Stimulated activated CD8-positive, alpha-beta memory T cell treated with anti-CD3 and anti-CD28 coated beads, Interleukin-15, amount 100 ng/mL, for 48 hours (primary cell): Measurements from ENCODE around the gene KIAA1549.

Experiments
- DNase-seq, 2 donors: peaks; one replicate each; pipeline ENCODE4 v3.0.0-alpha.2; 2020; ENCODE audit warnings: low read depth in 2 of 2

Gene KIAA1549

DNA sequence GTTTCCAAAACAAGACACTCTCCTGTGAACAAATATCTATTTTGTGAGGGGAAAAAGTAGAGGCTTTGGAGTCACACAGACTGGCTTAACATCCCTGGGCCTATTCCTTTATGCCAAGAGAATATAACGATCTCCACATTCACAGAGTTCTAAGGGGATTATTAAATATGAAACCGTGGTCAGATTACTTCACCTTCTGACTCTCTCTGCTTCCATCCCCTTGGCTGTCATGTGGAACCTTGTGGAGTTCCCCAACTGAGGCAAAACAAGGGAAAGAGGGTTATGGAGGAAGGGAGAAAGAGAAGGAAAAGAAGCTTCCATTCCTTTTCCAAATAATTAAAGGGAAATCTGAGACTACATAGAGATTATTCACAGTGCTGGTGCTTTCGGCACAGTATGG is 127.7 kb downstream of the KIAA1549 start:
- DNase-seq = no peak

DNA sequence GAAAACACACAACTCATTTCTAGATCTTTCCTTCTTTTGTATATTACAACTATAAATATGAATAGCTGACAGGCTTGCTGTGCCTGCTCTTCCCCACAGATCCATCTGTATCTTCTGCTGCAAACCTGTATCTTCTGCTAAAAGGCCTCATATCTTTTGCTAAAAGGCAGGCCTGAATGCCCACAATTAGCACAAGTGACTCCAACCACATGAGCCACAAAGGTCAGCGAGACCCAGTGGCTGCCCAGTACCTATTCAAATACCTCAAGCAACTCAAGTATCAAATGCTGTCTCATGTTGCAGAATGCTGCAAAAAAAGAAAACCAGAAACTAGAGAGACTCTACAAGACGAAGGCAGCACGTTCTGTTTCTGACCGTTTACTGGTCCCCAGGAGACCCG is 128.7 kb downstream of the KIAA1549 start:
- DNase-seq = no peak

DNA sequence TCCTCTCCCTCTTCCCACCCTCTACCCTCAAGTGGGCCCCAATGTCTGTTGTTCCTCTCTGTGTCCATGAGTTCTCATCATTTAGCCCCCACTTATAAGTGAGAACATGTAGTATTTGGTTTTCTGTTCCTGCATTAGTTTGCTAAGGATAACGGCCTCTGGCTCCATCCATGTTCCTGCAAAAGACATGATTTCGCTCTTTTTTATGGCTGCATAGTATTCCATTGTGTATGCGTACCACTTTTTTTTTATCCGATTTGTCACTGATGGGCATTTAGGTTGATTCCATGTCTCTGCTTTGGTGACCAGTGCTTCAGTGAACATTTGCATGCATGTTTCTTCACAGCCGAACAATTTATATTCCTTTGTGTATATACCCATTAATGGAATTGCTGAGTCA is 131.5 kb downstream of the KIAA1549 start:
- no peak for DNase-seq

DNA sequence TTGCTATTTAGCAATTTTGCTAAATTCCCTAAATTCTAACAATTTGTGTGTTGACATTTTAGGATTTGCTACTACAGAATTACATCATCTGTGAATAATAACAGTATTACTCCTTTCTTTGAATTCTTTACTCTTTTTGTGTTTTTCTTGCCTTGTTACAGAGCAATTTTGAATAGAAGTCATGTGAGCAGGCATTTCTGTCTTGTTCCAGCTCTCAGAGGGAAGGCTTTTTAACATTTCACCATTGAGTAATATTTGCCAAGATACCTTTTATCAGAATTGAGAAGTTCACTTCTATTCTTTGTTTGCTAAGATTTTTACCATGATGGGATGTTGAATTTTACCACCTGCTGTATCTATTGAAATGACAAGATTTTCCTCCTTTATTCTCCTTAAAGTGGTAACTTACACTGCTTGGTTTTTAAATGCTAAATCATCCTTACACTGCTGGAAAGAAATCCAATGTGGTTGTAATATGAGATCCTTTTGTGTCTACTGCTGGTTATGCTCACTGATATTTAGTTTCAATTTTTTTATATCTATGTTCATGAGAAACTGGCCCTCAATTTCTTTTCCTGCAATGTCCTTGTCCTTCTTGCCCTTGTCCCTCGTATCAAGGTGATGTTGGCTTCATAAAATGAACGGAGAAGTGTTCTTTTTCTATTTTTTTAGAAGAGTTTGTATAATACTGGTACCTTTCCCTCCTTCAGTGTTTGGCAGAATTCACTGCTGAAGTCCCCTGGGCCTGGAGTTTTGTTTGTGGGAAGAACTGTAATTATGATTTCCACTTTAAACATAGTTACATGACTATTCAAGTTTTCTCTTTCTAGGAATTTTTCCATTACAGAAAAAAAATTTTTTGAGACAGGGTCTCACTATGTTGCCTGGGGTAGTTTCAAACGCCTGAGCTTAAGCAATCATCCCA is 132.9 kb downstream of the KIAA1549 start:
- no peak for DNase-seq

DNA sequence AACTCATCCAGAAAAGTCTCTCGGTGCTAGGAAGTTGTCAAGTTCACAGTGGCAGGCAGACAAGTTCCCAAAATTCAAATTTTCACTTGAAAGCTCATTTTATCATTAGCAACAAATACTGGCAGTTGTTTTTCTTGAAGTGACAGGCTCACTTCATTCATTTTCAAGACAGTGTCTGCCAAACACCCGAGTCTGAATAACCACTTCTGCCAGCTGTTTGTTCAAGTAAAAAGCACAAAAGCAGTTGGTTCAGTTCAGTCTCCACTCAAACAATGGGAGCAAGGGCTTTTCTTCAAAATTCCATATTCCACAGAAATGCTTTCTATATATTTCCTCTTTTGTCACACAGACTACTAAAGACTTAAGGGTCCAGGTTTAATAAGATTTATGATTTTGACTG is 135.5 kb downstream of the KIAA1549 start:
- no peak for DNase-seq

DNA sequence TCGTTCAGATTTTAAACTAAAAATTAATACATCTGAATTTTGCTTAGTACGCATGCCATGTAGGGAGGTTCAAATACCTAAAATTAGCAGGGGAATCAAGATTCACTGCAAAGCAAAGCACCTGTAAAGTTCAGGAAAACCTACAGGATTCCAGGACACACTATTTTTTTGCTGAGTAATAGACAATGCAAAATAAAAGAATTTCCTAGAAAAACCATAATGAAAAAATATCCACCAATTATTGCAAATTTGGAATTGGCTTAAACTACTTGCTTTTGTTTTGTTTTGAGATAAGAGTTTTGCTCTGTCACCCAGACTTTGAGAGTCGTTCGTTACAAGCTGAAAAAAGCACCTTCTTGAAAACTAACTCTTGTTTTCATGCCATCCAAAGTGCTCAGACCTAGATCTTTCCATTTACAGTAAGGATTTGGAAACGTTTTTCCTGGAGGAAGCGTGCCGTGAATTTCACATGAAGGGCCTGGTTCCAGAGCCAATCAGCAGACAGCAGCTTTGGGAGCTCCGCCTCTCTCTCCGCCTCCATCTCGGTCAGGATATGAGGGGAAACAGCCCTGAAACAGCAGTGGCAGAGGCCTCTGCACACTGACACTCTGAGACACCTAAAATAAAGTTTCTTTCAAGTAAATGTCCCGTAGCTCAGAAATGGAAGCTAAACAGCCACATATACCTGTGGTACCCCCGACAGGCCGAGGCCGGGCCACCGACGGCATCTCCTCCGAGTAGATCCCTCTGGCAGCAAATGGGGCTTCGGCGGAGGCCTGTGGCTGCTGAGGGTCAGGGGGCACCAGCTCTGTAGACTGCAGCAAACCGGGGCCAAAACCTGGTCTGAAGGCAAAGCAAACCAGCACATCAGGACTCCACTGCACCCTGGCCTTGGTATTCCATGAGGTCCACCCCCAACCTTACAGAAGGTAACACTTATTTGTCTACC is 137.3 kb downstream of the KIAA1549 start:
- no peak for DNase-seq

DNA sequence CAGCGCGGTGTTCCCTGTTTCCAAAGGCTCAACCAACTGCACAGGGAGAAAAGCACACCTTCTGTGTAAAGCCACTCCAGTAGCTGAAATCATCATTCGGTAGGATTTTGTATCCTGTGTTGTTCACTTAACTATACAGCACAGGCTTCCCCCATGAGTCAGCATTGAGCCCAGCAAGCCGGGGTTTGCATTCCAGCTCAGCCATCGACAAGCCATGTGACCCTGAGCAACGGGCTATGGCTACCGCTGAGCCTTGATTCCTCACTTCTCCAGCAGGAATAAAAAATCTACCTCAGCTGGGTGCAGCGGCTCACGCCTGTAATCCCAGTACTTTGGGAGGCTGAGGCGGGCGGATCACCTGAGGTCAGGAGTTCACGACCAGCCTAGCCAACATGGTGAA is 139.1 kb downstream of the KIAA1549 start:
- no peak for DNase-seq

DNA sequence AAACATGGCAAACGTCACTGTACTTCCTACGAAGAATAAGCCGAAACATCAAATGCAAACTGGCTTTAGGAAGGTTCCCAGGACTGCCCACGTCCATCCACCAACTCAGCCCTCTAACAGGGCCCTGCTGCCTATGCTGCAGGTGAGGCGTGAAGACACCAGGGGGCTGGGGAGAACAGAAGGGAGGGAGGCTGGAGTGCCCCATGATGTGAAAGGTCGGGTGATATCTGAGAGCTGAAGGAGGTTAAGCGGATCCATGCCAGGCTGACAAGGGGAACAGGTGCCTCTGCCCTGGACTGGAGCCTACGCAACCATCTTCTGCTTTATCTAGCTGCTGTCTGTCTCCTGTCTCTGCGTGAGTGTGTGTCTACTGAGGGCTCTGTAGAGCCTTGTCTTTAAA is 143.0 kb downstream of the KIAA1549 start:
- no peak for DNase-seq

DNA sequence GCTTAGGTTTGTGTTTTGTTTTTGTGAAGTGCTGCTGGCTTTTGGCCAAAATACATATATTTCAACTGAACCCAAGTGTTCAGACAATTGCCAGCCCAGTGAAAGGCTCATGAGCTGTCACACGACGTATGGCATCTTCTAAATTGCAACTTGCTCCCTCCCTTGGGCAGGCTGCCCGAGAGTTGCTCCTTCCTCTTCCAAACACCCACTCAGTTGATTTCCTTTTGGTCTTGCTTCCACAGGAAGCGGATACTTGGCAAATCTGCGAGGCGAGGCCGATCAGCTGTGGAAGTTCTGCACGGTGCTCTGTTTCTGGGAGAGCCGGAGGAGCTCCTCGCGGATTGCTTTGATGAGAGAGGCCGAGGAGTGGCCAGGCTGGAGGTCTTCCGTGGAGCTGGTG is 143.6 kb downstream of the KIAA1549 start:
- no peak for DNase-seq

DNA sequence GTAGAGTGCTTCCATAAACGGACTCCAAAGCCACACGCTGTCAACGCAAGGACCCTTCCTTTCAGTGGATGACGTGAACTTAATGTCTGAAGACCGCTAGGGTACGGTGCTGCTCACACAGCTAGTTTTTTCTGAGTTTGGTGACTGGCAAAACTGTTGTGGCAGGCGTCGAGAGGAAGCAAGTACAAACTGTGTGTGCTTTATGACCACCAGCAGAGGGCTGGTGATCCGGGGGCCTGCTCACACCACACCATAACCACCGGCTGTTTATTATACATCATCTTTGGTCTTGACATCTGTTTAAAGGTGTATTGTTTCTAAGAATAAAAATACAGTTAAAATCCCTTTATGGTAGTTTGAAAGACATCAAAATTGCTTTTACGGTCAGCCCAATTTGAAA is 146.1 kb downstream of the KIAA1549 start:
- no peak for DNase-seq

DNA sequence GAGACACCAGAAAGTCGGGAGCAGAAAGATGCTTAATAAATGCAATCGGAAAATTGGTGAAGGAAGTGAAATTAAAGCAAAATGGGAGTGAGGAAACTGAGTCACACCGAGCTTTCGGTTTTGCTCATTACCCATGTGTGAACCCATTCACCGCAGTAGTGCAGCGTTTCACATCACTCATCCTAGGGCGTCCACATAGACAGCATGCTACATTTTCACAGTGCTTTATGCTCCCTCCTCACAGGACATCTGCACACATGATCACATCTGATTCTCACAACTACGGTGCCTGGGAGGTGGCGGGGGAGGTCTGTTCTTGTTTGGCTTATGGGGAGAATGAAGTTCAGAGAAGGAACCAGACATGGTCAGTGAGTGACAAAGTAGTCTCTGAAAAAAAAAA is 146.6 kb downstream of the KIAA1549 start:
- peak in 1 of 2 donors; percentile 2 for DNase-seq

DNA sequence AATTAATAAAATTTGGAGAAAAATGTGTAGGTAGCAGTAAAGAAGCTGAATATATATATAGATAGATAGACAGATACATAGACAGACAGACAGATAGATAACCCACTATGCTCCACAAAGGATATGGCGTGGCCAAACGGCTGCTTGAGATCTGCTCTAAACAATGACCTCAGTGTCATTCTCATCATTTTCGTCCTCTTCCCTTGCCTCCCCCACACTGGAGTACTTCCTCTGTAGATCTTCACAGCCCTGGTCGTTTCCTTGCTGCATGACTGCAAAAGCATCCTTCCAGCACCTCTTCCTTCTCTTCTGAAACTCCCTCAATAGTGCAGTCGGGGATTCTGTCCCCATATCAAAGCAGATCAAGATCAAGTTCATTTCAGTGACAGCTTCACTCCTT is 147.6 kb downstream of the KIAA1549 start:
- DNase-seq = no peak

DNA sequence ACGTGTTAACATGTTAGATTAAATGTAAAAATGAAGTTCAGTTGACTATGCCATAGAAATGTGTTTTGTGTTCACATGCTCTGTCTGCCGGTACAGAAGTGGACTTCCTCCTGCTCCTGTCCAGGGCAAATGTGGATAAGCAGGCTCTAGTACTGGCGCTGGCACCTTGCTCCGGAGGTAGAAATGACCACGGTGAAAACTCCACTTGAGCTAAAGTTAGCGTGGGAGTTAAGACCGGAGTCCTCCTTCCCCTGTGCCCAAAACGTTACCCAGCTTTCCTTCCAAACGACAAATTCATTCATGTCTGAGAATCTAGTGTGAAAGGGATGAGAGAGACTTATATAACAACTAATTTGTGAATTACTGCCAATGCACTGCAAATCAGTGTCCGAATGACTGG is 148.2 kb downstream of the KIAA1549 start:
- DNase-seq = no peak

DNA sequence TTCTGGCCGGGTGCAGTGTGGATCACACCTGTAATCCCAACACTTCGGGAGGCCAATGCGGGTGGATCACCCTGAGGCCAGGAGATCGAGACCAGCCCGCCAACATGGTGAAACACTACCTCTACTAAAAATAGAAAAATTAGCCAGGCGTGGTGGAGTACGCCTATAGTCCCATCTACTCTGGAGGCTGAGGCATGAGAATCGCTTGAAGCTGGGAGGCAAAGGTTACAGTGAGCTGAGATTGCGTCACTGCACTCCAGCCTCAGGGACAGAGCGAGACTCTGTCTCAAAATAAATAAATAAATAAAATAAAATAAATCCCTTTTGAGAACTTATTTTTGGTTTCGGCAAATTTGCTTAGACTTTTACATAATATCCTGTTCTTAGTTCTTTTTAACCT is 151.9 kb downstream of the KIAA1549 start:
- no peak for DNase-seq

DNA sequence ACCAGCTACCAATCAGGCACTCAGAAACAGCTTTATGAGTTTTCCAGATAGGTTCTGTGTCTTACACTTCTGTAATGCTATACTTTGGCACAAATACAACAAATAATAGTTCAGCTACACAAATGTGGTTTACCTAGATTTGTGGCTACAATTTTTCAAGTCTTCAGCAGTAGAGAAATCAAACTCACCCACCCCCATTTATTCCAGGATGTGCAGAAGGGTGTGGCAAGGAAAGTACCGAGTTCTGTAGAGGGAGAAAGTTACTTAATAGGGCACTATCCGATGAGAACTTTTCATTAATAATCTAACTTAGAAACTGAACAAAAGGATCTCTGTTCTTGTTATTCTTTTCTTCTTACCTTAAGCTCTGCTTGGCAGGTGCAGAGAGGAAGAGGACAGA is 152.9 kb downstream of the KIAA1549 start:
- no peak for DNase-seq

DNA sequence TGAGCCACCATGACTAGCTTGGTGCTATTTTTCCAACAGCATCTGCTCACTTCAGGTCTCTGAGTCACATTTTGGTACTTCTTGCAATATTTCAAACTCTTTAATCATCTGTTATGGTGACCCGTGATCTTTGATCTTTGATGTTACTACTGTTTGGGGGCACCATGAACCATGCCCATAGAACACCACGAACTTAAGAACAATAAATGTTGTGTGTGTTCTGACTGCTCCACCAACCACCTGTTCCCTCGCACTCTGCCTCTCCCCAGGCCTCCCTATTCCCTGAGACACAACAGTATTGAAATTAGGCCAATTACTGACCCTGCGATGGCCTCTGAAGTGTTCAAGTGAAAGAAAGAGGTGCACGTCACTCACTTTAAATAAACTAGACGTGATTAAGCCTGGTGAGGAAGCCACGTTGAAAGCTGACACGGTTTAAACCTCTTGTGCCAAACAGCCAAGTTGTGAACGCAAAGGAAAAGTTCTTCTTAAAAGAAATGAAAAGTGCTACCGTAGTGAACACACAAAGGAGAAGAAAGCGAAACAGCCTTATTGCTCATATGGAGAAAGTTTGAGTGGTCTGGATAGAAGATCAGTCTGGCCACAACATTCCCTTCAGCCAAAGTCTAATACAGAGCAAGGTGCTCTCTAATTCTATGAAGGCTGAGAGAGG is 156.0 kb downstream of the KIAA1549 start:
- DNase-seq = no peak

DNA sequence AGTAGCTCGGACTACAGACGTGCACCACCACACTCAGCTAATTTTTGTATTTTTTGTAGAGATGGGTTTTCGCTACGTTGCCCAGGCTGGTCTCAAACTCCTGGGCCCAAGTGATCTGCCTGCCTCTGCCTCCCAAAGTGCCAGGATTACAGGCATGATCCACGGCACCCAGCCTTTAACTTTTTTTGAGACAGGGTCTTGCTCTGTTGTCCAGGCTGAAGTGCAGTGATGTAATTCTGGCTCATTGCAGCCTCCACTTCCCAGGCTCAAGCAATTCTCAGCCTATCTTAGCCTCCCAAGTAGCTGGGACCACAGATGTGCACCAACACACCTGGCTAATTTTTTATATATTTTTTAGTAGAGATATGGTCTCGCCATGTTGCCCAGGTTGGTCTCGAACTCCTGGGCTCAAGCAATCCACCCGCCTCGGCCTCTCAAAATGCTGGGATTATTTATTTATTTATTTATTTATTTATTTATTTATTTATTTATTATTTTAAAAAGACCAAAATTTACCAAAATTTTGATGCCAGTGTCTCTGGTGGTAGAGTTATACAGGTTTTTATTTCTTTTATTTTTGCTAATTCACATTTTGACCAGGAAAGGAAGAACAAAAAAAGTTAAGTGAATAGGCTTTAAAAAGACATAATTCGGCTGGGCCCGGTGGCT is 158.2 kb downstream of the KIAA1549 start:
- no peak for DNase-seq

DNA sequence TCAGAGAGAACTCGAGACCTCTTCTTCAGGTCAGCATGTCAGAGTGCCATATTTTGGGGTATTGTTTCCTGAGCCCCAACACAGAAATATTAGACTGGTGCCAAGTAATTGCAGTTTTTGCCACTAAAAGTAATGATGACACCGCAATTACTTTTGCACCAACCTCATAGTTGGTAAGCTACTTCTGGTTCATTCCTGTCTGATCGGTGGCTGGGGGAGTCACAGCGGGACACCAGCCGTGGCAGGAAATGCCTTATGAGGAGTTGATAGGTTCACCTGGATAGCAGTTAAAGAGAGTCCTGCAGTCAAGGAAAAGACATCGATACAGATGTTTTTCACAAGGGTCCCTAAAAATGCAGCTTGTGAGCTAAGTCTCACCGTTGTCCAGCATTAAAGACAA is 159.3 kb downstream of the KIAA1549 start:
- no peak for DNase-seq

DNA sequence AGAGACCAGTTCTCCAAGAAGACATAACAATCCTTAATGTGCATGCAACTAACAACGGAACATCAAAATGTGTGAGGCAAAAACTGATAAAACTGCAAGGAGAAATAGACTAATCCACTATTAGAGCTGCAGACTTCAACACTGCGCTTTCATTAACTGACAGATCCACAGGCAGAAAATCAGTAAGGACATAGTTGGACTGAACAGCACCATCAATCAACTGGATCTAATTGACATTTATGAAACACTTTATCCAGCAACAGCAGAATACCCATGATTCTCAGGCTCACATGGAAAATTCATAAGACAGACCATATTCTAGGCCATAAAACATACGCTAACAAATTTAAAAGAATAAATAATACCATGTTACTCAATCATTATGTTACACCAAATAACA is 161.6 kb downstream of the KIAA1549 start:
- DNase-seq = no peak

DNA sequence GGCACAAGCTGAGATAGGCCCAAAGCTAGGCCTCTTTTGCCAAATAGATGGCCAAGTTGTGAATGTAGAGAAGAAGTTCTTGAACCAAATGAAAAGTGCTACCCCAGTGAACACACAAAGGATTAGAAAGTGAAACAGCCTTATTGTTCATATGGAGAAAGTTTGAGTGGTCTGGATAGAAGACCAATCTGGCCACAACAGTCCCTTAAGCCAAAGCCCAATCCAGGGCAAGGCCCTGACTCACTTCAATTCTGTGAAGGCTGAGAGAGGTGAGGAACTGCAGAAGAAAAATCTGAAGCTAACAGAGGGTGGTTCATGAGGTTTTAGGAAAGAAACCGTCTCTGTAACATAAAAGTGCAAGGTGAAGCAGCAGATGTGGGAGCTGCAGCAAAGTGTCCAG is 164.5 kb downstream of the KIAA1549 start:
- DNase-seq = no peak

DNA sequence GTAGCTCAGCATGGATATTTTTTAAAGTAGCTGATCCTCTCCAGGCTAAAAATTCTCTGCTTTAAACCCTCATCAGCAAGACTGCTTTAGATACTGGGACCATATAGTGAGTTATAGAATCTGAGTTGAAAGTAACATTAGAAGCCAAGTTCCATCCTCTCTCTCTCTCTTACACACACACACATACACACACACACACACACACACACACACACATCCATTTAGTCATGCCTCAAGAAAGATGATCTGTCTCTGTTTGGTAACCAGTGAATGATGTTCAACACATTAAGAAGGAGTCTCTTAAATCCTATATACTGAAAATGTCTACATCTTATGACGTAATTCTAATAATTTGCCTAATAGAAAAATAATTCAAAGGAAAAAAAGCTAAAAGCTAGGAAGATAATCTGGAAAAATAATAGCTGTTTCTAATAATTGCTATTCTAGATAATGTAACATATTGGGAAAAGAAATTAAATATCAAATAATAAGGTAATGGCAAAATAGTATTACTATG is 166.3 kb downstream of the KIAA1549 start:
- no peak for DNase-seq
